Adrenal gland (tissue), 5 donors: ENCODE results near the gene HSP90B1.

Source experiments
- CTCF ChIP-seq, 6 experiments: fragments of 450-650 bp in 4 of 6; fragments of 200-600 bp in 2 of 6; sonication (generic) in 1 of 6; IDR thresholded peaks; 1 replicate in 5 of 6; 2 replicates in 1 of 6; pipeline versions ENCODE4 v1.5.1 to v1.8.0; 2016 to 2021; ENCODE audit warnings: antibody characterized with exemption in 6 of 6, mild to moderate bottlenecking in 2 of 6, moderate library complexity in 1 of 6
- POLR2A ChIP-seq, 2 donors: fragments of 450-650 bp; IDR thresholded peaks; one replicate each; pipeline ENCODE4 v1.6.1; 2017; ENCODE audit warnings: antibody characterized with exemption in 2 of 2, mild to moderate bottlenecking in 2 of 2, moderate library complexity in 1 of 2
- donor health status: DM: no; HTN: no; CAD: no.

- TF ChIP-seq CTCF (IDR thresholded peaks at IDR 0.05) = no peak
- TF ChIP-seq POLR2A (IDR thresholded peaks at IDR 0.05) = no peak
Measured at GRCh38 chr12:103908246-103908541, 22.0 kb upstream of the HSP90B1 start.
